HG03575 (cell line): ENCODE measurements around the gene PDE7B.

Experiments
- ATAC-seq: cut with Tn5 transposase; IDR thresholded peaks from one replicate; pipeline ENCODE4 v1.9.1; 2021; ENCODE audit not compliant: unreplicated experiment, insufficient number of reproducible peaks, low FRiP score; ENCODE audit errors: extremely low read depth

PDE7B gene

DNA sequence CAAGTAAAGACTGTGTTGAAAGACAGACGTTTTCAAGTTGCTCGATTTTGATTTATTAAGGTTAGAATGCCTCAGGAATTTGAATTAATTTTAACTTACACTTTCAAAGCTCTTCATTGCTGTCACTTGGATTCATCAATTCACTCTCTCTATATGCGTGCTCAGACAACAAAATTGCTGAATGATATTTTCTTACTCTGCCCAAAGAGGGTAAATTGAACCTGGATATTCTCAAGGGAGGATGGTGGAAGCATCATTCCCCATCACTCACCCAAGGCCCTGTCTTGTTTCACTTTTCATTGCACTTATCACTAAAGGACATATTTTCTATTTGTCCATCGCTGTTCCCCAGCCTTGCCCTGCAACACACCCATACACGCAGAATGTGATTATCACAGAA, 102.3 kb downstream of the PDE7B start:
- no peak for ATAC-seq

DNA sequence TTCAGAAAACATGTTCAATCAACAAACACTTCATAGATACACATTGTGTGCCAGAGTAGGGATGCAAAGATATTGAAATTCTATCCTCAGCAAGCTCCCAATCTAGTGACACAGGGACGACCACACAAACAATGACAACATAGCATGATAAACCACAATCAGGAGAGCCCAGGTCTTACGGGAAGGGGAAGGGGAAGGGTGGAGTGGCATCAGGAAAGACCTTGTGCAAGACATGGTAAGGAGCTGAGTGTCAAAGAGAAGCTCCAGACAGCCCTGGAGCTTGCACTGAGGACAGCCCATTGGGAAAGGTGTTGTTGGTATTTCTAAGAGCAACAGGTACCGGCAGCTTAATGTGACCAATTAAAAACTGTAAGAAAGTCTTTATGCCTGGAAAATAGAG, 103.6 kb downstream of the PDE7B start:
- no peak for ATAC-seq

DNA sequence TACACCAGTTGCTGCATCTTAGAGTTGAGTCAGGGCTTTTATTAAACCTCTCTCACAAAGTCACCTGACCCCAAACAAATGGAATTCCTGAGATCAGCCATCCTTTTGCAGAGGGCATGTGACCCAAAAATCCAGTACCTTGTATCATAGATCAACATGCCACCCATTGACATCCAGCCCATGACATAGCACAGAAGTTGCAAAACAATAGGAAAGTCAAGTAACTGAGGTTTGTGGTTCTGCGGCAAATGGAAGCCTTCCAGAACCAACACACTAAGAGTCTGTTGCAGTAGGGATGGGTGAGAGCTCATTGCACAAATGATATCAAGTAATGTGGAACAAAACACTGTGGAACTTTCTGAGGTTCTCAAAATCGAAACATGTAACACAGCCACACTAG, 111.2 kb downstream of the PDE7B start:
- no peak for ATAC-seq

DNA sequence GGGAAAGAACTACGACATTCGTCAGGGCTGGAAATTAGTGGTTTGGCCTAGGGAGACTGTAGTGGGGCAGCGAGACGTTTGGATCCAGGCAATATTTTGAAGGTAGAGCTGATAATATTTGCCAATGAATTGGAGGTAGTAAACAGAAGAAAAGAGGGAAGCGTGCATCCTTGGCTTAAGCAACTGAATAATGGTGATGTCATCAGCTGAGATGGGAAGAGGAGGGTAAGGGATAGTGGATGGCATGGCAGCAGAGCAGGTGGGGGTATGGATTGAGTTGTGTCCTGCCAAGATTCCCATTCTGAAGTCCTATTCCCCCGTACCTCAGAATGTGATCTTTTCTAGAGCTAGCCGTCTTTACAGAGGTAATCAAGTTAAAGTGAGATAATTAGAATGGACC, 119.2 kb downstream of the PDE7B start:
- no peak for ATAC-seq

DNA sequence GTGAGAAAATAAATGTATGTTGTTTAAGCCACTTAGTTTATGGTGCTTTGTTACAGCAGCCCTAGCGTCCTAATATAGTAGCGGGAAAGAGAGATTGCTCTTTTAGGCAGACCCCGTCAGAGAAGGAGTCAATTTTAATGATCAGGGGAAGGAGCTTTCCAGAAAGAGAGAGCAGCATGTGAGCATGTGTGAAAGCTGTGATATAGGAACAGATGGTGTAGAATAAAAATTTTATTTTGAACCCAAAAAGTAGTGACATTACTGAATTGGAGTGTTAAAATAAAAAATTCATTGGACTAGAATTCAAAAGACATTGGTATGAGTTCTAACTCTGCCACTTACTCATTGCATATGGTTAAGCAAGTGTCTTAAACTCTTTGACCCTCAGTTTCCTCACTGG, 119.8 kb downstream of the PDE7B start:
- ATAC-seq, result no peak

DNA sequence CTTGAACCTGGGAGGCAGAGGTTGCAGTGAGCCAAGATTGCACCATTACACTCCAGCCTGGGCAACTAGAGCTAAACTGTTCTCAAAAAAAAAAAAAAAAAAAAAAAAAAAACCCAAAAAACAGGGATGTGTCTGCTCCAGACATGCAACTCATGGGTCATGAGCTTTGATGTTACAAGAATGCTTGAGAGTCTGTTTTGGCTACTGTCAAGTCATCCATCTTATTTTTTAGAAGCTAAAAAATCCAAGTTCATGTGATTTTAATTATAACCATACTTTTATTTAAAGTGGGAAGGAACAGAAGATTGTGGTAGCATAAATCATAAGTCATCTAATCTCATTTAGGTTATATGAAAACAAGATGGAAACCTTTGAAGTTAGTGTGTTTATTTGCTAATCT, 120.6 kb downstream of the PDE7B start:
- ATAC-seq, result no peak

DNA sequence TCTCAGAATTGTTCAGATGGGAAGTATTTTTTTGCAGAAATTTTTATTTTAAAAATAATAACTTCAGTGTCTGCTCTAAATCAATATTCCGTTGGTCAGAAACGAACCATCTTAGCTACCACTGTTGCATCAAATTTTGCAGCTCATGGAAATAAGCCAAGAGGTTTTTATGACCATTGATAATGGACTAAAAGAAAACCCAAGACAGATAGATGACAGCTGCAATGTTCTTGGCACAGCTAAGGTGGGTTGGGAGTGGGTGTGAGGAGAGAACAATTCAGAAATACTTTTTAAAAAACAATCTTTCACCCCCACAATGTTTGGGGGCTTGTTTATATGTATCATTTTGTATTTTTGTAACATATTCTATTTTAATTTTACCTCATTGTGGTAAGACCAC, 121.1 kb downstream of the PDE7B start:
- no peak for ATAC-seq

DNA sequence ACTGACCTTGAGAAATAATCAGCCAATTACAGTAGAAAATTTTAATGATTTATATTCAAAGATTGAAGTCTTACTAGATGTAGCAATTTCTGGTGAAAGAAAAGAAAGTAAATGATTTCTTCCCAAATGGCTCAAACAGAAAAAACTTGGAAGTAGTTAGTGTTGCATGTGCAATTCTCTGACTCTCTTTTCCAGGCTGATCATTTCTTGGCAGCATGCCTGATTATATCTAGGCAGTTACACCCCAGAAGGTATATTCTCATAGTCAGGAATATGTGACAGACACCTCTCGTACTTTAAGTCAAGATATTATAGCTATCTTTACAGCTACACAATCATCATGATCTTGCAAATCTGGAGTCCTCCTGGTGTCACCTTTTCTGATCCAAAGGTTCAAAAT, 122.9 kb downstream of the PDE7B start:
- ATAC-seq, result no peak

DNA sequence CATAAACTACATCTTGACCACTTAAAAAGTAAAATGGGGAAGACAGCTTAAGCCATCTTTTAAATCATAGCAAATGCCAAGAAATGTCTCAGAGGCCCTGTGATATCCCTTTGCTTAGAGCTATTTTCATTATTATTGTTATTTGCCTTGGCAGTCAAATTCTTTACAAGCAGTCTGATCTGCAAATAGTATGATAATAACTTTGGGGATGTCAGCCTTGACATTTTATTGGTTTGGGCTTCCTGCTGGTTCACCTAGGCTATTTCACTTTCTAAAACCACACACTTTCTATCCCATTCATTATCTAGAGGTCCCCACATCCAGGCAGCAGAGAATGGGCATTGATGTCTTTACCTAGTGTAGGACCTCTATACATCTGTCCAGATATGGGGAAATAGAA, 125.1 kb downstream of the PDE7B start:
- ATAC-seq, result no peak

DNA sequence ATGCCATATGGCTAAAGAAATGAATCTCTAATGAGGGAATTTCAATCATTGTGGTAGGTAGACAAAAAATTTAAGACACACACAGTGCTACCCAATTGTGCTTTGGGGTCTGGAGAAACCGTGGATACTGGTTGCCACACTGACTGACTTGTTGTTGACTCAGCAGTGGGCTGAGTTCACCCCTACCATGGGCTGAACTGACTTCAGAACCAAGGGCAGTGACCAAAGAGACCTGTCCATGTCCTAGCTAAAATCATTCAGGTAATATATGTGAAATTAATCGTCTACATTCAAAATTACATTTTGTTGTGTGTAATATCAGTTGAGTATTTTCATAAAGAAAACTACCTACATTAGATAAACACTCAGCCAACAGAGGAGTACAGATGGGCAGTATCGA, 131.6 kb downstream of the PDE7B start:
- no peak for ATAC-seq

DNA sequence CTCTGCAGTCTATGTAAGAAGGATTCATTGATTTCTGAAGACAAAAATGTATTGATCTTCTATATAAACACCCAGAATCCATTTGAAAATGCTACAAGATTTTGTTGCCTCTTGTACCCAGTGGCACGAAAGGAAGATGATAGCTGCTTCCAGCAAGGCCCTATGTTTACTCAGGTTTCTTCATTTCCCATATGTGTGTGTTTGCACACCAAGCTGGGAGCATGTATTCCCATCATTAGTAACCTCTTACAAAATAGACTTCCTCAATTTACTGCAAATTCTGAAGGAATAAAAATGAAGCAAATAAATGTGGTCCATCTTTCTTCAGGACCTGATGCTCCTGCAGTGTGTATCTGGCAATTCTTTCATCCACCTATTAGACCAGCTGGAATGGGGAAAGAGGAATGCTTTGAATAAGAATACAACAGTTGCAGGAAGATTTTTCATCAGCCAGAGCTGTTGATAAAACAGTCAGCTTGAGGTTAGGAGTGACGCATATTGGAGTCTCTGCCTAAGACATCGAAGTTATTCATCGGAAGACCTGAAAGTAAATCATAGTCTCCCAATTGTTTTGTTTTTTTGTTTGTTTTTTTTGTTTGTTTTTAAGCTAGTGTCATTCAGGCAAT, 132.3 kb downstream of the PDE7B start:
- no peak for ATAC-seq

DNA sequence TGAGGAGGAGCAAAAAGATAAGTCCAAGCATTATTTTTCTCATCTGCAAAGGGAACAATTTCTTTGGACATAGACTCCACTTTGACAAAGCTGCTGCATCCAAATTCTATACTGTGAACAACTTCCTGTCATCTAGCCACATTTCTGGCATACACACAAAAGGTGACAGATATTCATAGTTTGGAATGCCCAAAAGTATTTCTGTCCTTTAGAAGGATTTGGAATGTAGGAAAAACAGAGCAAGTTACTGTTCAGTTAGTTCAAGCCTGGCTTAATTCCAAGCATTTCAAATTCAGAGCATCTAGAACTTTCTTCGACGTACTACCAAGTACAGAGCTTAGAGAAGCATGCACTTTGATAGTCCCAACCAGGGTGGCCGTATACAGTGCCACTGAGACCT, 134.0 kb downstream of the PDE7B start:
- ATAC-seq, result no peak

DNA sequence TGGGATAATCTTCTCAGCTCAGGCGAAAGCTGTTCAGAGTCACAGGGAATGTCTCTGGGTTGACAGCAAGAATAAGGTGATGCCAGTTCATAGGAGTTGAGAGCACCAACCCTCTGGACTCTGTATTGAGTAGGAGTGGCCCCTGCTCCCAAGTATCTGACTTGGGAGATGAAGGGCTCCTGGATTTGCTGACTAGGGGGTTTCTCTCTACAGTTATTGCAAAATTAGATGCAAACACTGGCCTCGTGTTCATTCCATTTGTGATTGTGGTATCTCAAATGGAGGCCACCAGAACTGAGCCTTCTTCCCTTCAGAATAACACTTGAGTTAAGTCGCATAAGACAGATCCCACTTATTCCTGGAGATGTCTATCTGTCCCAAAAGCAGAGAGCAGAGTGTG, 135.7 kb downstream of the PDE7B start:
- ATAC-seq, result no peak

DNA sequence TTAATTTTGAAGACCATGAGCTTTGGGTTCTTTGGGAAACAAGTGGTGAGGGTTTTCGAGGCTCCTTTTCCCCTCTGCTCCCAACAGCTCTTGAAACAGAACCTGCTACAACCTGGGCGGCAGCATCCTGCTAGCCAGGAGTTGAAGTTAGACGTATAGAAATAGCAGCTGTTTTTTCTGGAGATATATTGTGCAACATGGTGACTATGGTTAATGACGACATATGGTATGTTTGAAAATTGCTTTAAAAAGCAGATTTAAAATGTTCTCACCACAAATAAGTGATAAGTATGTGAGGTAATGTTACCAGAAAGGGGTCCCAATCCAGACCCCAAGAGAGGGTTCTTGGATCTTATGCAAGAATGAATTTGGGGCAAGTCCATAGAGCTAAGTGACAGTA, 138.9 kb downstream of the PDE7B start:
- no peak for ATAC-seq

DNA sequence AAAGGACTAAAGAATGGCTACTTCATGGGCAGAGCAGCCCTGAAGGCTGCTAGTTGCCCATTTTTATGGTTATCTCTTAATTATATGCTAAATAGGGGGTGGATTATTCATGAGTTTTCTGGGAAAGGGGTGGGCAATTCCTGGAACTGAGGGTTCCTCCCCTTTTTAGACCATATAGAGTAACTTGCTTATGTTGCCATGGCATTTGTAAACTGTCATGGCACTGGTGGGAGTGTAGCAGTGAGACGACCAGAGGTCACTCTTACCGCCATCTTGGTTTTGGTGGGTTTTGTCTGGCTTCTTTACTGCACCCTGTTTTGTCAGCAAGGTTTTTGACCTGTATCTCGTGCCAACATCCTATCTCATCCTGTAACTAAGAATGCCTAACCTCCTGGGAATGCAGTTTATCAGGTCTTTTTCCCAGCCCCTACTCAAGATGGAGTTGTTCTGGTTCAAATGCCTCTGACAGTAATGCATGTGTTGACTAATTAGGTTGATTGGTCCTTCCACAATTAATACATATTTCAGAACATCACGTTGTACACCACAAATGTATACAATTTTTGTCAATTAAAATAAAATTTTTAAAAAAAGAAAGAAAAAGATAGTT, 139.5 kb downstream of the PDE7B start:
- ATAC-seq, result no peak

DNA sequence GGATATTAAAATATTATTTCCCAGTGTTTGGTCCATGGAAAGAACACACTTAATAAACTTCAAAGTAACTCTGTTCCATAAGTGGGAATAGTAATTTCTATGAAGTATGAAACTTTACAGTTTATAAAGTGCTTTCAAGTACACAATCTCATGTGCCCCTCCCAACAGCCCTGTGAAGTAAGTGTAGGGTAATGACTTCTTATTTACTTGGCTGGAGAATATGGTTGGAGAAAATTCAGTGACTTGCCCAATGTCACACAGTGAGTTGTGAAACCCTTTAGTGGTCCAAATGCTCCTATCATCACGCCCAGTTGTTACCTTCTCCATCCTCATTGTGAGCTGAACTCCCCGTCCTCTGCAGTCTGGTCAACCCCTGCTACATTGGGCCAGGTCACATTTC, 141.2 kb downstream of the PDE7B start:
- ATAC-seq, result no peak

DNA sequence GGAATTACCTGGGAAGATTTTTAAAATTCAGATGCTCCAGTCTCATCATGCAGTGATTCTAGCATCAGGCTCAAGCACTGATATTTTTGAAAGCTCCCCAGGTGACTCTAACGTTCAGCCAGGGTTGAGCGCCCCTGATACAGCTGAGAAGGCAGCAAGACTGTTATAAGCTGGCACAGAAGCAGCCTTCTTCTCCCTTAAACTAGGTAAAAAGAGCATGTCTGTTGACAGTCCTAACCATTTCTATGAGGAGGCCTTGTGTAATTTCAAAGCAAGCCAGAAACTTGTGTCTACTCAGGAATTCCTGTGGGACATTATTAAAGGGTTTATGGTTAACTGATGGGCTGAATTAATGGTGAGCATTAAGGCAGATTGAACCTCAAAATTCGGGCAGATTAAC, 141.9 kb downstream of the PDE7B start:
- ATAC-seq, result no peak

DNA sequence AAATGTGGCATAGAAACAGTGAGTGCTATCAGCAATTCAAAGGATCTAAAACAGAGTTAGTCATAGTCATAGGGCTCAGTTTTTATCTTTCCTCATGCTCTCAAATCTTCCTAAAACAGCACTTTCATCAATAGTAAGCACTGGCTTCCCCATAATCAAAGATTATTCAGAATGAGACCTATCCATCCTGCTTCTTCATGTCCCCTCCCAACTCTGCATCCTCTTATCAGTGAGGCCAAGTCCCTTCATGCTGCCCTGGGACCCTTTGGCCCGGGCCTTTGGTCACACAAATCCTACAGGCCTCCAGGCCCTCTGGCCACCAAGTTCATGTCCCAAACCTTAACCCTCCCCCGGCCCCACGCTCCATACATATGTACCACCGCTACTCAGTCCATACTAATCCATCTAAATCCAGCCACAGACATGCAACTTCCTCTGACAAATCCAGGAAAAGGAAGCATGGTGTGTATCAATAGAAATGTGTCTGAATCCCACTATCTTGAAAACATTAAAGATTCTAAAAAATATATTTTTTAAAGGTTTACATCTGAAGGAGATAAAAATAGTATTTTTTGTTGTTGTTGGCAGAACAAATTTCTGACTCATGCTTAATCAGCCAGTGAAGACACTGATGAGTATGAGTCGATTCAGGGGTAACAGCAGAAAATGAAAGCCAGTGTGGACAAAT, 143.5 kb downstream of the PDE7B start:
- ATAC-seq, result no peak

DNA sequence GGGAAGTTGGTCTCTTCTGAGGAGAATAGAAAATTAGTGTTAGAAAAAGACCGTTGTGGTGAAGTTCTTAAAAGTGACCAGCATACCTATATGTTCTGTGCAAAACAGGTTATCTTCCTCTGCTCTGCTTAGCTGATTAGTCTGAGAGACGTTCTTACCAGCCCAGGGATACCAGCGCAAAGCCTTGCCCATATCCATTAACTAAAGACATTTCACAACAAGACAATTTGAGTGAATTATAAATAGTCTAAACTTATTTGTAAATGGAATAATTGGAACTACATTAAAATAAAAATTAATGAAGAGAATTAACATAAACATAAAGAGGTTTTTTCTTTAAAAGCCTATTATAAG, 144.0 kb downstream of the PDE7B start:
- no peak for ATAC-seq

DNA sequence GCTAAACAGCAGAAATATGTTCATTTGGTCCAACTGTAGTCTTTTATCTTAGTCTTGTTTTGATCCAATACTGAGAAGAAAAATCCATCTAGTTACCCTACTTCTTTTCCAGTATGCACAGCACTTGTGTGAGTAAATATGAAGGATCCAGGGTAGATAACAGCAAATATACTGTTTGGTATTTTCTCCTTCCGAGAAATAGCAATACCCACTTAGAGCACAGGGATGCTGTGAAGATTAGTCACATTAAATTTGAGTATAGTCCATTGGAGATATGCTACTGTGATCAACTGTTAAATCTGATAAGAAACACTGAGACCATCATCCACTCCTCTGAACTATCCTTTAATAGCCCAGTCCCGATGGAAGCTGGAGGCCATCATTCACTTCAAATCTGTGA, 145.2 kb downstream of the PDE7B start:
- ATAC-seq, result no peak

DNA sequence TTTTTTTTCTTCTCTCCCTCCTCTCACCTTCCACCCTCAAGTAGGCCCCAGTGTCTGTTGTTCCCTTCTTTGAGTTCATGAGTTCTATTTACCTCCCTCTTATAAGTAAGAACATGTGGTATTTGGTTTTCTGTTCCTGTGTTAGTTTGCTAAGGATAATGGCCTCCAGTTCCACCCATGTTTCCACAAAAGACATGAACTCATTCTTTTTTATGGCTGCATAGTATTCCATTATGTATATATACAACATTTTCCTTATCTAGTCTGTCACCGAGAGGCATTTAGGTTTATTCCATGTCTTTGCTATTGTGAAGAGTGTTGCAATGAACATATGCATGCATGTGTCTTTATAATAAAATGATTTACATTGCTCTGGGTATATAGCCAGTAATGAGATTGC, 147.9 kb downstream of the PDE7B start:
- no peak for ATAC-seq
